CD8-positive, alpha-beta memory T cell (primary cell): Measurements from ENCODE around the gene ITGA1. TPM values are rescaled to one million over a fixed set of nuclear protein-coding genes. Genes with fewer than 3 reads are reported as not detected.
A peak's percentile ranks its signal among the peaks of the same experiment; 100 is the strongest.

Experiments
- CTCF ChIA-PET: fragments of 350-600 bp; sonication (Branson Sonifier 250); formaldehyde crosslinking; loops from one replicate; lab custom pipeline; 2021; ENCODE audit warnings: antibody characterized with exemption; lab: Charles Lee
- POLR2A ChIA-PET: fragments of 350-600 bp; sonication (Branson Sonifier 250); formaldehyde crosslinking; loops from one replicate; lab custom pipeline; 2021; ENCODE audit warnings: antibody characterized with exemption; lab: Charles Lee
- DNase-seq, 5 donors: peaks; one replicate each; pipeline versions ENCODE4 v3.0.0 to v3.0.0-alpha.2; 2020 to 2022; ENCODE audit warnings: mixed read lengths in 1 of 5
- H3K27ac ChIP-seq: one replicate; pipeline ENCODE4 v1.7.0; 2013; ENCODE audit warnings: low read depth, mild to moderate bottlenecking, low read length, moderate library complexity
- H3K27me3 ChIP-seq: 2 replicates; pipeline ENCODE4 v1.7.0; 2013; ENCODE audit warnings: low read length, mild to moderate bottlenecking; ENCODE audit not compliant: insufficient read depth, poor library complexity, severe bottlenecking
- H3K36me3 ChIP-seq: 2 replicates; pipeline ENCODE4 v1.7.0; 2013; ENCODE audit warnings: mild to moderate bottlenecking, low read length, moderate library complexity; ENCODE audit not compliant: insufficient read depth
- H3K4me1 ChIP-seq: 2 replicates; pipeline ENCODE4 v1.7.0; 2013; ENCODE audit warnings: mild to moderate bottlenecking, low read length, moderate library complexity; ENCODE audit not compliant: insufficient read depth
- H3K4me3 ChIP-seq: 2 replicates; pipeline ENCODE4 v1.7.0; 2013; ENCODE audit warnings: mild to moderate bottlenecking, low read length
- H3K9me3 ChIP-seq: 2 replicates; pipeline ENCODE4 v1.7.0; 2013; ENCODE audit warnings: mild to moderate bottlenecking, low read length
- H3K27ac Mint-ChIP-seq, 8 donors: one replicate each; pipeline ENCODE4 v1.8.0; 2020 to 2021; ENCODE audit warnings: mixed read lengths in 8 of 8, mild to moderate bottlenecking in 6 of 8, inconsistent platforms in 3 of 8, moderate library complexity in 3 of 8
- H3K27me3 Mint-ChIP-seq, 2 donors: one replicate each; pipeline ENCODE4 v1.8.0; 2020 to 2021; ENCODE audit warnings: mixed read lengths in 2 of 2, mild to moderate bottlenecking in 1 of 2, moderate library complexity in 1 of 2
- H3K36me3 Mint-ChIP-seq, 3 donors: one replicate each; pipeline ENCODE4 v1.8.0; 2020 to 2021; ENCODE audit warnings: mixed read lengths in 3 of 3, inconsistent platforms in 1 of 3, mild to moderate bottlenecking in 1 of 3
- H3K4me1 Mint-ChIP-seq, 3 donors: one replicate each; pipeline ENCODE4 v1.8.0; 2020 to 2021; ENCODE audit warnings: mixed read lengths in 3 of 3, inconsistent platforms in 1 of 3, mild to moderate bottlenecking in 1 of 3
- H3K4me3 Mint-ChIP-seq, 7 donors: one replicate each; pipeline ENCODE4 v1.8.0; 2020 to 2021; ENCODE audit warnings: mixed read lengths in 7 of 7, mild to moderate bottlenecking in 6 of 7, moderate library complexity in 4 of 7, inconsistent platforms in 2 of 7
- H3K9me3 Mint-ChIP-seq, 5 donors: one replicate each; pipeline ENCODE4 v1.8.0; 2020 to 2022; ENCODE audit warnings: mixed read lengths in 5 of 5, mild to moderate bottlenecking in 3 of 5, moderate library complexity in 2 of 5, inconsistent platforms in 1 of 5
- polyA plus RNA-seq: library from polyadenylated mRNA; unstranded; fragments of 300-500 nt; fragmentation: Illumina TruSeq; gene quantifications from one replicate; pipeline ENCODE4 v1.2.3, GENCODE V29; 2021
- total RNA-seq, 2 experiments: library from RNA; stranded (reverse); gene quantifications; one replicate each; pipeline ENCODE4 v1.2.3, GENCODE V29; 2021

The ITGA1 gene
- total and polyA plus RNA-seq, 3 experiments from 2014 or later: 16.5 to 26.3 (median 21.9) TPM

DNA sequence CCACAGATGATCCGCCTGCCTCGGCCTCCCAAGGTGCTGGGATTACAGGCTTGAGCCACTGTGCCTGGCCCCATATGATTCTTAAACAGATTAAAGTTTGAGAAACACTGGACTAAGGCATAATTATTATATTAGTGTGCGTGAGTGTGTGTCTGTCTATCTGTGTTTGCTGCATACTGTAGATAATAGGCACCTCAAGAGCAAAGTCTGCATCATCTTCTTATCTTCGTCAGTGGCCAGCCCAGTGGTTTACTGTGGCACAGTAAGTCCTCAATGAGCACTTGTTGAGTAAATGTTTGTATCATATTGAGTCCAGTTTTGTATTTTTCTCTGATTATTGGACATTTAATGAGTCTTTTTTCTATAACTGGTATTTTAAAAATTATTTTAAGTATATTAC, 81.7 kb downstream of the ITGA1 start:
- Histone ChIP-seq H3K4me1 (no peaks in the 10 kb centered on the region), H3K4me3 (no peak overlapping the region), H3K36me3 (no peaks in the 10 kb centered on the region), H3K27ac (no peak overlapping the region), H3K9me3 (no peaks in the 10 kb centered on the region), H3K27me3 (no peaks in the 10 kb centered on the region)
- Mint-ChIP-seq H3K4me1 (no peaks in the 10 kb centered on the region), H3K27ac (no peak overlapping the region), H3K4me3 (no peak overlapping the region), H3K36me3 (peaks cover 0 to 10% (median 7%) of the 10 kb centered on the region in 3 donors), H3K27me3 (no peaks in the 10 kb centered on the region), H3K9me3 (no peaks in the 10 kb centered on the region)
- no peak for DNase-seq
- POLR2A ChIA-PET: no interaction called here
- CTCF ChIA-PET: no interaction called here

DNA sequence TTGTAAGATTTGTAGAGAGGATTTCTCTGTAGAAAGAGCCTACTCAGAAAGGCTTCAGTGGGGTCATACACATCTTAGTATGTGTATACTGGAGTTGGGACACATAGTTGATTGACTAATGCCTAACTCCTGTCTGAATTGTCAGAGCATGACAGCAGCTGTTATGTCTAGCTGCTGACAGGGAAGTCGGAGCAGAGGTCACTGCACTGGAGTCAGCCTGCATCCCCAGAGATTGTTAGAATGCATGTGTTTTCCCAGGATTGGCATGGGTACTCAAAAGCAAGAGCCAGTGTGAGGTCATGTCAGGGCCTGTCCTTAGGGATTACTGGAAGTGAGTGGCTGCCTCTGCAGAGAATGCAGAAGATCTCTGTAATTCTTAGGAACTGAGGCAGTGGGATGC, 82.7 kb downstream of the ITGA1 start:
- no peaks in the 10 kb centered on the region for H3K27me3 ChIP-seq
- H3K4me1 Mint-ChIP-seq: no peaks in the 10 kb centered on the region

DNA sequence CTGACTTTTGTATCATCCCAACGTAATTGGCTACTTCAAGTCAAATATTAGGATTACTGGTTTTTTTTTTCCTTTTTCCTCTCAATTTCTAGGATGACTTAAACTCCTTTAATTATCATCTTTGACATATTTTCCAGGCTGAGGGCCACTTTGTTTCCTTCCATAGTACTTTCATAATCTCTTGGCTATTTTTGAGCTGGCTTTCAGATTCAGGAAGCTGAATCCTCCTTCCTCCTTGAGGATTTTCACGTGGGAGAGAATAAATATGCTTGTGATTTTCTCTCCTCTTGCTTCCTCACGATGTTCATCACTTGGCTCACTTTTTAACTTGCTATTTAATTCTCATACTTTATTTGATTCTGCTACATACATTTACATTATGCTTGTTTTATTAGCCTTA, 88.1 kb downstream of the ITGA1 start:
- Histone ChIP-seq H3K36me3 (no peaks in the 10 kb centered on the region), H3K27me3 (no peaks in the 10 kb centered on the region), H3K27ac (no peak overlapping the region), H3K4me3 (no peak overlapping the region), H3K4me1 (no peaks in the 10 kb centered on the region), H3K9me3 (no peaks in the 10 kb centered on the region)
- no peaks in the 10 kb centered on the region for H3K9me3 Mint-ChIP-seq
- peaks cover 0 to 5% (median 5%) of the 10 kb centered on the region in 3 donors for H3K36me3 Mint-ChIP-seq
- ChIA-PET CTCF (no interaction called here), POLR2A (no interaction called here)
- no peaks in the 10 kb centered on the region for H3K4me1 Mint-ChIP-seq
- no peak for DNase-seq
- no peak overlapping the region for H3K4me3 Mint-ChIP-seq
- no peak overlapping the region for H3K27ac Mint-ChIP-seq
- H3K27me3 Mint-ChIP-seq: peaks cover 4 to 8% of the 10 kb centered on the region in 2 donors

More for the DNA sequence above, 82.7 kb downstream of the ITGA1 start:
- no peak overlapping the region for H3K4me3 Mint-ChIP-seq
- peaks cover 0 to 12% (median 5%) of the 10 kb centered on the region in 3 donors for H3K36me3 Mint-ChIP-seq
- POLR2A ChIA-PET: no interaction called here
- CTCF ChIA-PET: no interaction called here
- no peak overlapping the region for H3K27ac Mint-ChIP-seq
- DNase-seq: no peak
- H3K4me3 ChIP-seq: no peak overlapping the region
- H3K36me3 ChIP-seq: no peaks in the 10 kb centered on the region
- H3K27me3 Mint-ChIP-seq: no peaks in the 10 kb centered on the region
- no peaks in the 10 kb centered on the region for H3K4me1 ChIP-seq
- no peaks in the 10 kb centered on the region for H3K9me3 ChIP-seq
- no peak overlapping the region for H3K27ac ChIP-seq
- no peaks in the 10 kb centered on the region for H3K9me3 Mint-ChIP-seq

- CTCF ChIA-PET: no interaction called here
- H3K27me3 ChIP-seq: no peaks in the 10 kb centered on the region
- no peak overlapping the region for H3K4me3 ChIP-seq
- POLR2A ChIA-PET: no interaction called here
- no peak overlapping the region for H3K4me3 Mint-ChIP-seq
- H3K27me3 Mint-ChIP-seq: peaks cover 4 to 8% of the 10 kb centered on the region in 2 donors
- H3K9me3 Mint-ChIP-seq: no peaks in the 10 kb centered on the region
- no peaks in the 10 kb centered on the region for H3K36me3 ChIP-seq
- no peaks in the 10 kb centered on the region for H3K9me3 ChIP-seq
- no peaks in the 10 kb centered on the region for H3K4me1 ChIP-seq
- DNase-seq: no peak
- no peaks in the 10 kb centered on the region for H3K4me1 Mint-ChIP-seq
- peaks cover 0 to 6% (median 5%) of the 10 kb centered on the region in 3 donors for H3K36me3 Mint-ChIP-seq
- H3K27ac ChIP-seq: no peak overlapping the region
- no peak overlapping the region for H3K27ac Mint-ChIP-seq
Observed at GRCh38 chr5:52876456-52876855, 88.7 kb downstream of the ITGA1 start.

DNA sequence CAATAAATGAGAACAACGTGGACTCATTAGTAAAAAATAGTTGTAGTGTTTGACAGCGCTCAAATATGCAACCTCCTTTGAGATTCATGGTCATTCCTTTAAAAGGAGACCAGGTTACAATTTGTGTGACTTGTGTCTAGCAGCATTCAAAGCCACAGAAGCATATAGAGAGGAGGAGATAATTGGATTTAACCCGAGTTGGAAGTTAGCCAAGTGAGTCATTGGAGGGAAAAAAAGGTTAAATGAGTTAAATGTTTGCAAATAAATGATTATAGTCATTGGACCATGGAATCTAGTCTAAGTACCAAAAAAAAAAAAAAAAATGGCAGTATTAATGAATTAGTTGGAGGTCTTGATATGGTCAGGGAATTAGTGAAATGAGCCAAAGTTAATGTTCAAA, 90.9 kb downstream of the ITGA1 start:
- H3K27me3 ChIP-seq: no peaks in the 10 kb centered on the region
- H3K27ac ChIP-seq: no peak overlapping the region
- ChIA-PET CTCF (no interaction called here), POLR2A (no interaction called here)
- no peak for DNase-seq
- H3K36me3 Mint-ChIP-seq: peaks cover 0 to 12% (median 2%) of the 10 kb centered on the region in 3 donors
- H3K27me3 Mint-ChIP-seq: peaks cover 4 to 8% of the 10 kb centered on the region in 2 donors
- no peak overlapping the region for H3K4me3 ChIP-seq
- H3K4me3 Mint-ChIP-seq: no peak overlapping the region
- no peak overlapping the region for H3K27ac Mint-ChIP-seq
- no peaks in the 10 kb centered on the region for H3K4me1 Mint-ChIP-seq
- H3K36me3 ChIP-seq: no peaks in the 10 kb centered on the region
- no peaks in the 10 kb centered on the region for H3K4me1 ChIP-seq
- H3K9me3 ChIP-seq: no peaks in the 10 kb centered on the region
- H3K9me3 Mint-ChIP-seq: no peaks in the 10 kb centered on the region

DNA sequence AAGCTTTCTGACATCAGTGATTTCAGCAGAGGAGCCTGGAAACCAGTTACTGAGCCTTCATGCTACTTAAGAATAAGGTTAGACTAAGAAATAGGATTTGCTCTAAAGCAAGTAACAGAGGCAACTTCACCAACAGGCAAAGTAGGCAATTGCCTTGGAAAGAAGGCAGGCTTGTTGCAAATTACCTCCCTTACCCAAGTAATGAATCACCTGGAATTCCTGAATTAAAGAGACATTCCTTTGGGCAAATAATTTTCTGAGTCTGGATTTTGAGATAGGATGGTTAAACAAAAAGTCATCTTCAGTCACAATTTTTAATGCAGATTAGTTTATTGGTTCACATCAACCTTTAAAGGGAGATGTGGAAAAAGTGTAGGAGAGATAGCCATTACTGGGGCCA, 92.8 kb downstream of the ITGA1 start:
- no peaks in the 10 kb centered on the region for H3K4me1 Mint-ChIP-seq
- DNase-seq: no peak
- no peaks in the 10 kb centered on the region for H3K27me3 ChIP-seq
- peaks cover 4 to 8% of the 10 kb centered on the region in 2 donors for H3K27me3 Mint-ChIP-seq
- no peak overlapping the region for H3K27ac ChIP-seq
- H3K36me3 ChIP-seq: no peaks in the 10 kb centered on the region
- ChIA-PET POLR2A (no interaction called here), CTCF (no interaction called here)
- H3K9me3 Mint-ChIP-seq: no peaks in the 10 kb centered on the region
- peak overlapping the region in 1 of 8 donors; percentile 5 for H3K27ac Mint-ChIP-seq
- H3K4me3 ChIP-seq: no peak overlapping the region
- H3K36me3 Mint-ChIP-seq: peaks cover 0 to 14% (median 2%) of the 10 kb centered on the region in 3 donors
- H3K4me3 Mint-ChIP-seq: no peak overlapping the region
- H3K9me3 ChIP-seq: no peaks in the 10 kb centered on the region
- H3K4me1 ChIP-seq: no peaks in the 10 kb centered on the region

GRCh38 chr5:52881468-52881867, 93.8 kb downstream of the ITGA1 start:
- Mint-ChIP-seq H3K9me3 (no peaks in the 10 kb centered on the region), H3K4me3 (no peak overlapping the region), H3K27ac (peak overlapping the region in 1 of 8 donors; percentile 47), H3K27me3 (peaks cover 4 to 6% of the 10 kb centered on the region in 2 donors), H3K4me1 (no peaks in the 10 kb centered on the region), H3K36me3 (peaks cover 0 to 15% (median 2%) of the 10 kb centered on the region in 3 donors)
- Histone ChIP-seq H3K36me3 (no peaks in the 10 kb centered on the region), H3K4me3 (no peak overlapping the region), H3K4me1 (no peaks in the 10 kb centered on the region), H3K9me3 (no peaks in the 10 kb centered on the region), H3K27me3 (no peaks in the 10 kb centered on the region), H3K27ac (no peak overlapping the region)
- POLR2A ChIA-PET: no interaction called here
- CTCF ChIA-PET: no interaction called here
- no peak for DNase-seq

- Mint-ChIP-seq H3K4me1 (no peaks in the 10 kb centered on the region), H3K4me3 (no peak overlapping the region), H3K36me3 (peaks cover 0 to 24% (median 8%) of the 10 kb centered on the region in 3 donors), H3K9me3 (no peaks in the 10 kb centered on the region), H3K27ac (no peak overlapping the region), H3K27me3 (no peaks in the 10 kb centered on the region)
- H3K9me3 ChIP-seq: no peaks in the 10 kb centered on the region
- no peak for DNase-seq
- ChIA-PET POLR2A (no interaction called here), CTCF (no interaction called here)
- no peaks in the 10 kb centered on the region for H3K4me1 ChIP-seq
- H3K4me3 ChIP-seq: no peak overlapping the region
- H3K27me3 ChIP-seq: no peaks in the 10 kb centered on the region
- H3K36me3 ChIP-seq: no peaks in the 10 kb centered on the region
- H3K27ac ChIP-seq: no peak overlapping the region
Observed at GRCh38 chr5:52883110-52883509, 95.4 kb downstream of the ITGA1 start.

DNA sequence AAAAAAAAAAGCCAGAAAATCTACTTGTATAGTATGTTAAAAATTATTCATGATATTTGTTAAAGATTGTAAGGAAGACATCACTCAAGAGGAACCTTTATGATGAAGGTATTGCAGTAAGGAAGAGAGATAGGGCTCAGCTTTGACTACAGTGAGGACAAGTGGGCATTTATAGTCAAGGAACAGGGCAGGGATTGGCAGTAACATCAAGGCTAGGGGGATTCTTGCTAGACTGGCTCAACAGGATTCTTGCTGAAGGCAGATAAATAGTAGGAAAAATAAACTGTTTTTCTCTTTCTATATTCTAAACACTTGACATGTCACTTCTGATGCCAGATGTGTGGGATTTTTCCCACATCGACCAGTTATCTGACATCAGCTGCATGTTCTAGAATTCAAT, 96.7 kb downstream of the ITGA1 start:
- H3K27me3 Mint-ChIP-seq: no peaks in the 10 kb centered on the region
- CTCF ChIA-PET: no interaction called here
- peaks cover 0 to 33% (median 8%) of the 10 kb centered on the region in 3 donors for H3K36me3 Mint-ChIP-seq
- POLR2A ChIA-PET: no interaction called here
- no peaks in the 10 kb centered on the region for H3K9me3 Mint-ChIP-seq
- DNase-seq: no peak
- H3K4me1 Mint-ChIP-seq: no peaks in the 10 kb centered on the region
- H3K27ac ChIP-seq: no peak overlapping the region
- H3K9me3 ChIP-seq: no peaks in the 10 kb centered on the region
- no peaks in the 10 kb centered on the region for H3K36me3 ChIP-seq
- H3K4me1 ChIP-seq: no peaks in the 10 kb centered on the region
- no peak overlapping the region for H3K4me3 ChIP-seq
- no peak overlapping the region for H3K27ac Mint-ChIP-seq
- H3K27me3 ChIP-seq: no peaks in the 10 kb centered on the region
- no peak overlapping the region for H3K4me3 Mint-ChIP-seq
